PFSK-1 (cell line): ENCODE measurements around the gene PPP1CC.
A peak's percentile ranks its signal among the peaks of the same experiment; 100 is the strongest.

Experiments used
- FOXP2 ChIP-seq: optimal IDR thresholded peaks from 2 replicates; pipeline ENCODE3; 2011; ENCODE audit warnings: borderline replicate concordance, control low read depth, inconsistent platforms; ENCODE audit not compliant: insufficient read depth; ENCODE audit errors: extremely low read length, extremely low read depth
- POLR2AphosphoS5 ChIP-seq: IDR thresholded peaks from 2 replicates; pipeline ENCODE4 v1.6.1; 2012; ENCODE audit warnings: low read depth, mild to moderate bottlenecking, control low read depth, low read length, moderate library complexity
- SIN3A ChIP-seq: IDR thresholded peaks from 2 replicates; pipeline ENCODE4 v1.6.1; 2012; ENCODE audit warnings: mild to moderate bottlenecking, low read length, moderate library complexity, borderline replicate concordance; ENCODE audit not compliant: insufficient read depth
- TAF1 ChIP-seq: IDR thresholded peaks from 2 replicates; pipeline ENCODE4 v1.6.1; 2012; ENCODE audit warnings: low read length, control low read depth, borderline replicate concordance; ENCODE audit not compliant: insufficient read depth
- TF ChIP-seq, protein P1 (sequence below), 2 experiments: IDR thresholded peaks; 2 replicates each; pipeline versions ENCODE4 v1.6.1 to v1.8.0; 2011 to 2012; ENCODE audit warnings: low read depth in 2 of 2, low read length in 2 of 2, control low read depth in 1 of 2, inconsistent platforms in 1 of 2, mild to moderate bottlenecking in 1 of 2, moderate library complexity in 1 of 2; ENCODE audit not compliant: insufficient read depth in 1 of 2

DNA sequence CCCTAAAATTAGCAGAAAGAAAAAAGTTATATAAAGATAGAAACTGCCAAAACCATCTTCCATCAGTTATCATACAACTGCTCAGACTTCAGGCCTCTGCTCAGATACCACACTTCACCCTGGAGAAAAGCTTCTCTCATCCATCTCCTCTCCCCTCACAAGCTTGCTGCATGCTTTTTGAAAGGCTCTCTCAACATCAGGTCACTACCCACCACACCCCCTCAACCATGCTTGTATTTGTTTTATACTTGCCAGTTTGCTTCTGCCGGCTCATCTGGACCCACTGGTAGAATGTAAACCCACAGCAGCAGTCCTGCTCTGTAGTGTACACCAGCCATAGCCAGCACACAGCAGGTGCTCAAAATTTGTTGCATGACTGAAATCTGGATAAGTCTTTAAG is 8.8 kb downstream of the PPP1CC start:
- TF ChIP-seq, protein P1, sequence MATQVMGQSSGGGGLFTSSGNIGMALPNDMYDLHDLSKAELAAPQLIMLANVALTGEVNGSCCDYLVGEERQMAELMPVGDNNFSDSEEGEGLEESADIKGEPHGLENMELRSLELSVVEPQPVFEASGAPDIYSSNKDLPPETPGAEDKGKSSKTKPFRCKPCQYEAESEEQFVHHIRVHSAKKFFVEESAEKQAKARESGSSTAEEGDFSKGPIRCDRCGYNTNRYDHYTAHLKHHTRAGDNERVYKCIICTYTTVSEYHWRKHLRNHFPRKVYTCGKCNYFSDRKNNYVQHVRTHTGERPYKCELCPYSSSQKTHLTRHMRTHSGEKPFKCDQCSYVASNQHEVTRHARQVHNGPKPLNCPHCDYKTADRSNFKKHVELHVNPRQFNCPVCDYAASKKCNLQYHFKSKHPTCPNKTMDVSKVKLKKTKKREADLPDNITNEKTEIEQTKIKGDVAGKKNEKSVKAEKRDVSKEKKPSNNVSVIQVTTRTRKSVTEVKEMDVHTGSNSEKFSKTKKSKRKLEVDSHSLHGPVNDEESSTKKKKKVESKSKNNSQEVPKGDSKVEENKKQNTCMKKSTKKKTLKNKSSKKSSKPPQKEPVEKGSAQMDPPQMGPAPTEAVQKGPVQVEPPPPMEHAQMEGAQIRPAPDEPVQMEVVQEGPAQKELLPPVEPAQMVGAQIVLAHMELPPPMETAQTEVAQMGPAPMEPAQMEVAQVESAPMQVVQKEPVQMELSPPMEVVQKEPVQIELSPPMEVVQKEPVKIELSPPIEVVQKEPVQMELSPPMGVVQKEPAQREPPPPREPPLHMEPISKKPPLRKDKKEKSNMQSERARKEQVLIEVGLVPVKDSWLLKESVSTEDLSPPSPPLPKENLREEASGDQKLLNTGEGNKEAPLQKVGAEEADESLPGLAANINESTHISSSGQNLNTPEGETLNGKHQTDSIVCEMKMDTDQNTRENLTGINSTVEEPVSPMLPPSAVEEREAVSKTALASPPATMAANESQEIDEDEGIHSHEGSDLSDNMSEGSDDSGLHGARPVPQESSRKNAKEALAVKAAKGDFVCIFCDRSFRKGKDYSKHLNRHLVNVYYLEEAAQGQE (IDR thresholded peaks at IDR 0.05; ENCODE audit: insufficient read depth in 1 of 2, low read depth in 2 of 2, low read length in 2 of 2): no peak
- TF ChIP-seq POLR2AphosphoS5: 0 out of 2 replicates have a peak, but pooled peaks have one; percentile 41
- TF ChIP-seq TAF1: no peak
- no peak for TF ChIP-seq SIN3A
- TF ChIP-seq FOXP2: no peak
